Stimulated activated memory B cell treated with anti-CD40 and anti-IgM and Interleukin-4, amounts not matched to agents 10 μg/mL and 1 μg/mL and 100 μg/mL, for 72 hours (primary cell): ENCODE data around the gene FAM229A.
A peak's percentile ranks its signal among the peaks of the same experiment; 100 is the strongest.

Source experiments
- ATAC-seq: fragments of 150-1000 bp; cut with Tn5 transposase; 2 replicates; pipeline ENCODE4 v1.10.0; 2021
- H3K27ac Mint-ChIP-seq: one replicate; pipeline ENCODE4 v1.8.0; 2022; ENCODE audit warnings: mild to moderate bottlenecking, mixed read lengths
- H3K27me3 Mint-ChIP-seq: one replicate; pipeline ENCODE4 v1.8.0; 2022; ENCODE audit warnings: mixed read lengths
- H3K36me3 Mint-ChIP-seq: one replicate; pipeline ENCODE4 v1.8.0; 2022; ENCODE audit warnings: mixed read lengths
- H3K4me1 Mint-ChIP-seq: one replicate; pipeline ENCODE4 v1.8.0; 2022; ENCODE audit warnings: mixed read lengths
- H3K4me3 Mint-ChIP-seq: one replicate; pipeline ENCODE4 v1.8.0; 2022; ENCODE audit warnings: mild to moderate bottlenecking, moderate library complexity, mixed read lengths
- H3K9me3 Mint-ChIP-seq: one replicate; pipeline ENCODE4 v1.8.0; 2022; ENCODE audit warnings: mixed read lengths

FAM229A gene

DNA sequence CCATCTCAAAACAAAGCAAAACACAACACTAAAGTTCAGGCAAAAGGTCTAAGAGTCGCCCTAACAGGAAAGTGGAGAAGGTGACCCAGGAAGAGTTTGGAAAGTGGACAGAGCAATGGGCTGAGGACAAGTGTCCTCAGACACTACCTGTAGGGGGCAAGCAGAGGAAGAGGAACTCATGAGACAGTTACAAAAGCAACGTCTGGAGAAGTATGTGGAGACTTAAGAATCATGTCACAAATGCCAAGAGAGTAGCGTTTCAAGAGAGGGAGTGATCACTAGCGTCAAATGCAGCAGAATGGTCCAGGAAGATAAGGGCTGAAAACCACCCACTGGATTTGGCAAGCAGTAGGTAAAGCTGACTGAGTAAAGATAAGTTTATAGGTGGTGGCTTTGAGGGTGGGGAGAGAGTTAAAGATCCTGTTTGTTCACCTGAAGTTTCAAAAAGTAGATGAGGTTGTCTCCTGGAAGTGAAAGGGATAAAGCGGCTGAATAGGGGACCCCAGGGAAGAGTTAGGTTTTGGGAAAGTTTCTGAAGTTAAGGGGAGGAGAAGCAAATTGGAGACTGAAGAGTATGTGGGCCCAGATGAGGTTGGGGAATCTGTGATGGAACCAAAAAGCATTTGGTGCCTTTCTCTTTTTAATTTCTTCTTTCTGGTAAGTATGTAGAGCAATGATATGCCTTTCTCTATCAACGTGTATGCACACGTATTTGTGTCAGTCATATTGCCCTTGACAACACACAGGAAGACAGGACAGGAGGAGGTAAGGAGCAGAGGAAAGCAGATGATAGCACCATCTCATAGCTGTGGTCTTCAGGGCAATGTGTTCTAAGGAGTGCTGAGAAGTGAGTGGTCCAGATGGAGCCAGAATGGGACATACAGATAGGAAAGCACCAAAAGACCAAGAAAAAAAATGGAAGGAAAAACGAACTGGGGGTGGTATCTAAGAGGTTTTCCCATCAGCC is 28.9 kb upstream of the FAM229A start:
- H3K4me1 Mint-ChIP-seq, result peaks cover 19% of the 10 kb centered on the region
- ATAC-seq, result no peak
- no peak overlapping the region for H3K4me3 Mint-ChIP-seq
- H3K27me3 Mint-ChIP-seq, result no peaks in the 10 kb centered on the region
- peaks cover 7% of the 10 kb centered on the region for H3K36me3 Mint-ChIP-seq
- no peak overlapping the region for H3K27ac Mint-ChIP-seq
- no peaks in the 10 kb centered on the region for H3K9me3 Mint-ChIP-seq

DNA sequence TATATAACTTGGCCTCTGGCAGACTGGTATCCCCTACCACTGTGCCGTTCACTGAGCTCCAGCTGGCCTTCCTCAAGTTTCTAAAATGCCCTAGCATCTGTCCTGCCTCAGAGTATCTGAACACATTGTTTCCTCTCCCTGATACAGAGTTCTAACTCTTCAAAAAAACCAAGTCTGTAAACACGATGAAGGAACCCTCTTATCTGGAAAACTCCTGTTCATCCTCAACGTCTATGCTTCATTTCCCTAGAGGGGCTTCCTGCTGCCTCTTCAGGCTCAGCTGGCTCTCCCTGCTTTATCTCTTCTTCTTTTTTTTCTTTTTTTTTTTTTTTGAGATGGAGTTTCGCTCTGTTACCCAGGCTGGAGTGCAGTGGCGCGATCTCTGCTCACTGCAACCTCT is 26.4 kb upstream of the FAM229A start:
- no peaks in the 10 kb centered on the region for H3K27me3 Mint-ChIP-seq
- peaks cover 7% of the 10 kb centered on the region for H3K4me1 Mint-ChIP-seq
- H3K36me3 Mint-ChIP-seq, result peaks cover 16% of the 10 kb centered on the region
- no peak overlapping the region for H3K27ac Mint-ChIP-seq
- H3K4me3 Mint-ChIP-seq, result no peak overlapping the region
- no peak for ATAC-seq
- no peaks in the 10 kb centered on the region for H3K9me3 Mint-ChIP-seq

DNA sequence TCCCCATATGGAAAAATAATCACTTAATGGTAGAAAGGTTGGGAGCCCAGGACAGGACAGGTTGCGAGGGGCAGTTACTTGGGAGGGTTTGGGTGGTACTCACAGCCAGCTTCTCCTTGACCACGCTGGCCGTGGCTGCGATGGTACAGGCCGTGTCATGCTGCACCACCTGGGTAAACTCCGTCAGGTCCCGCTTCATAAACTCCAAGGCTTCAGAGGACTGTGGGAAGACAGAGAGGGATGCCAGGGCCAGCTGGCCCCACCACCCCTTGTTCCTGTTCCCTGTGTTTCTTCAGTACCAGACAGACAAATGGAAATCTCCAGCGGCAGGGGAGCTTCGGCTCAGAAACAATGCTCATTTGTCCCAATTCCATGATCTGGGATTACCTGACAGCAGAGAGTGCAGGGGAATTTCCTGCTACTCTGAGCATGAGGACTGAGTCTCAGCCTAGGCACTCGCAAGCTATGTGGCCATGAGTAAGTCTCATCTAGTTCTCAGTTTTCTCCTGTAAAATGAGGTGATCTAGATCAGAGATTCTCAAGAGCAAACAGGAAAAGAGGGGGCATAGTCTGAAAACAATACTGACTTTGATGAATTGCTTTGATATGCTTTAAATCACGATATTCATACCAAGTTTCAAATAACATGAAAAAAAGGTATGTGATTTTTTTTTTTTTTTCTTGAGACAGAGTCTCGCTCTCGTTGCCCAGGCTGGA is 24.5 kb upstream of the FAM229A start:
- H3K9me3 Mint-ChIP-seq, result no peaks in the 10 kb centered on the region
- no peaks in the 10 kb centered on the region for H3K27me3 Mint-ChIP-seq
- ATAC-seq, result no peak
- H3K4me1 Mint-ChIP-seq, result no peaks in the 10 kb centered on the region
- no peak overlapping the region for H3K27ac Mint-ChIP-seq
- H3K36me3 Mint-ChIP-seq, result peaks cover 32% of the 10 kb centered on the region
- no peak overlapping the region for H3K4me3 Mint-ChIP-seq

DNA sequence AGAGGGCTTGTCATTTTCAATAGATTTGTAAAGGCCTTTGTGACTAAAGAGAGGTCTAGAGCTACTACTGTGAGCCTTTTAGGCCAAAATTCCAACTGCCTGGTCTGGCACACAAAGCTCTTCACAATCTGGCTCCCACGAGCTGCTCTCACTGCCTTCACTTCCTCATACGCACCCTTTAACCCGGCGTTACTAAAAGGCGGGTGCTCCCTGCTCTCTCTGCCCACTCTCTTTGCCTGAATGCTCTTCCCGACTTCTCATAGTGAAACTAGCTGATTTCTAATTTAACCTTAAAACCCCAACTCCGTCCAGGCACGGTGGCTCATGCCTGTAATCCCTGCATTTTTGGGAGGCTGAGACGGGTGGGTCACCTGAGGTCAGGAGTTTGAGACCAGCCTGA is 17.8 kb upstream of the FAM229A start:
- Mint-ChIP-seq H3K9me3 (no peaks in the 10 kb centered on the region), H3K27ac (peak overlapping the region; percentile 48), H3K4me3 (no peak overlapping the region), H3K27me3 (no peaks in the 10 kb centered on the region), H3K36me3 (peaks cover 66% of the 10 kb centered on the region), H3K4me1 (peaks cover 11% of the 10 kb centered on the region)
- no peak for ATAC-seq

DNA sequence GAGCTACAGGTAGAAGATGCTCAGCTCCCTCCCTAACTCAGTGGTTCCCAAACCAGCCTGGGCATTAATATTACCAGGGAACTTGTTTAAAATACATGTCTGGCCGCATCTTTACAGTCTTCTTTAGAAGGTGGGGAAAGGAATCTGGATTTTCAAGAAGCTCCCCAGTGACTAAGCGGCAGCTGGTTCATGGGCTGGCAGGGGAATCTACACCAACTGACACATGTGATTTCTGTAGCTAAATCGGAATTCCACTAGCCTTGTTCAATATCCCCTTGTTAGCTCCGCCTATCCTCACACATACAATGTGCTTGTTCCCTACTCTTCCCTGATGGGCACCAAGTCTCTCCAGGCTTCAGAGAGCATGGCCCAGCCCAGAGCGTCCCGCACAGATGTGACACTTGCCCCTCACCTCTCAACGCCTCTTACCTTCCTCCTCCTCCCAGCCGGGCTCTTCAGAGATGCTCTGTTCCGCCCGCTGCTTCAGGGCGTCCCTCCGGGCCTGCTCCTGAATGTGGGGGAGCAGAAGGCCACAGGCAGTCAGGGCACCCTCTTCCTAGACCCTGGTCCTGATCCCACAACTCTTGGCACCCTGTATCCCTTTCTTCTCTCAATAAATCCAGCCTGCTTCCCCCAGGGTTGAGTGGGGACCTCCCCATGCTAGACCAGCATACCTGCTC is 15.4 kb upstream of the FAM229A start:
- Mint-ChIP-seq H3K4me1 (peaks cover 23% of the 10 kb centered on the region), H3K9me3 (no peaks in the 10 kb centered on the region), H3K27ac (no peak overlapping the region), H3K4me3 (no peak overlapping the region), H3K36me3 (peaks cover 72% of the 10 kb centered on the region), H3K27me3 (no peaks in the 10 kb centered on the region)
- ATAC-seq, result no peak

DNA sequence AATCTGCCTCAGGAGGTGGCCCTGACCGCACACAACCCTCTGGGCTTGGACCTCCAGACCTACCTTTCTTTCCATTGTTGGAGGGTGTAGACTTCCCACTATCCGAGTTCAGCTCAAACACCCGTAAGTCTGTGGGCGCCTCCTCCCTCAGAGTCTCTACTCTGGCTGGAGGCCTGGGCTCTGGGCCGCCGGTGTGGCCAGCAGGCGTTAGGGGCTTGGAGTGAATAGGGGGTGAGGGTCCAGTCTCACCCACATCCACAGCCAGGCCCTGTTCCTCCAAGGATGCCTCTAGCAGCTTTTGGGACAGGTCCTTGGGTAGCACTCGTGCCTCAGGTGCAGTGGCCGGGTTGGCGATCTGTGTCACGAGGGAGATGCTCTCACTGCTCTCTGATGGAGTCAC is 13.9 kb upstream of the FAM229A start:
- H3K27ac Mint-ChIP-seq, result no peak overlapping the region
- no peak for ATAC-seq
- no peaks in the 10 kb centered on the region for H3K9me3 Mint-ChIP-seq
- peaks cover 77% of the 10 kb centered on the region for H3K36me3 Mint-ChIP-seq
- no peak overlapping the region for H3K4me3 Mint-ChIP-seq
- H3K4me1 Mint-ChIP-seq, result peaks cover 35% of the 10 kb centered on the region
- H3K27me3 Mint-ChIP-seq, result no peaks in the 10 kb centered on the region

DNA sequence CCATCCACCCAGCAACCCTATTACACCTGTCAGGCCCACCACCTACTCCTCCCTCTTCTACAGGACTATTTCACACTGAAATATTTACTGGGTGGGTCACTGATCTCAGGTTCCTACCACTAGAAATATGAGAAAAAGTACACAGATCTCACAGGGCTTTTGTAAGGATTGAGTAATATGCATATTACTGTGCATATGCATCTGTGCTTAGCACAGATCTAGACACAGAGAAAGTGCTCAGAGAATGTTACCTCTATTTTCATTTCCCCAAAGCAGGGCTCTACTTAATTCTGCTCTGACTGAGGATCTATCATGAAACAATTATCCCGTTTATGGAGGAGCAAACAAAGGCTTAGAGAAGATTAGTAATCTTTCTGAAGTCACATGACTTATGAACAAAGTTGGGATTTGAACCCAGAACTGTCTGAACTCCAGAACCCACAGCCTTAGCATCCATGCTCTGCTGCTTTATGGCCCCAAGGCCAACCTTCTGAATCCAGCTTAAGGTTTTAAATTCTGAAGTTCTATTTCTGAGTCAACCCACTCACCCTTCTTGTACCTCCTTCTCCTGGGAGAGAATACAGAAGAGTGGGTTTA is 11.8 kb upstream of the FAM229A start:
- Mint-ChIP-seq H3K36me3 (peaks cover 66% of the 10 kb centered on the region), H3K27me3 (no peaks in the 10 kb centered on the region), H3K4me1 (peaks cover 24% of the 10 kb centered on the region), H3K9me3 (no peaks in the 10 kb centered on the region), H3K27ac (peak overlapping the region; percentile 5), H3K4me3 (no peak overlapping the region)
- ATAC-seq, result no peak

DNA sequence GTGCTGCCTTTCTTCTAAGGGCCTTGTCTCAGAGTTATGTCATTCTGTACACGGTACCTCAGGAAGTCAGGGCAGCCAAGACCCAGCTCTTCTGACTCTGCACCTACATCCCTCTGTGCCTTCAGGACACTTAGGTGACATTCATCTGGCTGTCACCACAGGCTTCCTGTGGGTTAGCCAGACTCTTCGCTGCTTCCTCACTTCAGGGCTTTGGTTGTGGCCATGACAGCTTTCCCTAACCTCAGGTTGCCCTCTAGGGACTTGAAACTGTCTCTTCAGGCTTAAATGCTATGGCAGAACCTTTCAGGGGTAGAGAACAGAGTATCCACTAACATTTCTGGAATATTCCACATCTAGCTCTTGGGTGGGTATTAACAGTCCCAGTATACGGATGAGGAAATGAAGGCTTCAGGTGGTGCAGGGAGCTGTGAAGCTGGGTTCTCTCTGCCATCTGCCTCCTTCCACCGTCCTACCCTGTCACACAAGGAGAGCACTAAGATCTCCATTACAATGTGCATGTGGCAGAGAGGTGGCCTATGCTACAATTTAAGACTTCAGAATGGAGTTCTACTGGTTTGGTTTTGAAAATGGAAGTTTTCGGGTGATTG is 10.0 kb upstream of the FAM229A start:
- Mint-ChIP-seq H3K9me3 (no peaks in the 10 kb centered on the region), H3K36me3 (peaks cover 58% of the 10 kb centered on the region), H3K4me3 (no peak overlapping the region)

DNA sequence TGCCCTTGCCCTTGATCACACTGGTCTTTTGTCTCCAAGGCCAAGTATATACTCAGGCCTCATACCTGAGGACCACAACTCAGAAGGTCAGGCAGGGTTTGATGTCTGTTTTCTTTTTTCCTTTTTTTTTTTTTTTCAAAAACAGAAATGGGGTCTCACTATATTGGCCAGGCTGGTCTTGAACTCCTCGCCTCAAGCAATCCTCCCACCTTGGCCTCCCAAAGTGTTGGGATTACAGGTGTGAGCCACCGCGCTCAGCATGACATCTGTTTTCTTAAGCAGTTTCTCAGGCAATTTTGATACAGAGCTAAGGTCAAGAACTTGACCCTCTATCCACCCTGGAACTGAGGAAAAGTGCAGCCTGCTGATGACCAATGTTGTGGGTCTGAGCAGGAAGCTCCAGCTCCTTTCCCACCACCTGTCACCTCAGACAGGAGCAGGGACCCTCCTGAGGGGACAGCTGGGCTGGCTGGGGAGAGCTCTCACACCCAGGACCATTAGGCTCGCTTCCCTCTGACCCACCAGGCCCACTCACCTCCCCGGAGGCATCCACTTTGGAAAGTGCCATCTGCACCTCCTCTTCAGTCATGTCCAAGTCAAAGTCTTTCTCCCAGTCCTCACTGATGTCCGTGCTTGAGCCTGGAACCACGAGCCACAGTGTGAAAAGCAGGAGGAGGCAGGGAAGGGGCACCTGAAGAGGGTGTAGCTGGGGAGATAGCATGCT is 5.8 kb upstream of the FAM229A start:
- Mint-ChIP-seq H3K4me3 (no peak overlapping the region), H3K36me3 (peaks cover 57% of the 10 kb centered on the region), H3K27ac (no peak overlapping the region), H3K9me3 (no peaks in the 10 kb centered on the region), H3K27me3 (no peaks in the 10 kb centered on the region), H3K4me1 (peaks cover 20% of the 10 kb centered on the region)
- ATAC-seq, result no peak

More for the DNA sequence above, 10.0 kb upstream of the FAM229A start:
- ATAC-seq, result peak; percentile 91
- Mint-ChIP-seq H3K27me3 (no peaks in the 10 kb centered on the region), H3K4me1 (peaks cover 24% of the 10 kb centered on the region), H3K27ac (no peak overlapping the region)

DNA sequence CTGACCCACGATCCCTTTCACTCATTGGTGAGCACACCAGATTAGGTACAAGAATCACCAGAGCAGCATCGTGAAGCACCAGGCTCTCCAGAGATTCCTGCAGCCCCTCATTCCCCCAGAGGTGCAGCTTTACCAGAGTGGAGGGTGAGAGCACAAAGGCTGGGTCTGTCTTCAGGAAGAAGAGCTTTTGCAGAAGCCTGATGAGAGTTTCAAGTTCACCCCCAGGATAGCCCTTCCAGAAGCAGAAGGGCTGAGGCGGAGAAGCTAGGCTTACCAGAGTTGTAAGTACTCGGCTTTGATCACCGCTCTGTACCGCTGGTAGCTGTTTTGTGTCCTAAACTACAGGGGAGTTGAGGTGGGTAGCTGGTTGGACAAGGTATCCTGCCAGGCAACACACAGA is 3.2 kb upstream of the FAM229A start:
- Mint-ChIP-seq H3K9me3 (no peaks in the 10 kb centered on the region), H3K4me3 (no peak overlapping the region), H3K27ac (peak overlapping the region; percentile 3), H3K27me3 (no peaks in the 10 kb centered on the region), H3K36me3 (peaks cover 55% of the 10 kb centered on the region), H3K4me1 (peaks cover 25% of the 10 kb centered on the region)
- ATAC-seq, result no peak

DNA sequence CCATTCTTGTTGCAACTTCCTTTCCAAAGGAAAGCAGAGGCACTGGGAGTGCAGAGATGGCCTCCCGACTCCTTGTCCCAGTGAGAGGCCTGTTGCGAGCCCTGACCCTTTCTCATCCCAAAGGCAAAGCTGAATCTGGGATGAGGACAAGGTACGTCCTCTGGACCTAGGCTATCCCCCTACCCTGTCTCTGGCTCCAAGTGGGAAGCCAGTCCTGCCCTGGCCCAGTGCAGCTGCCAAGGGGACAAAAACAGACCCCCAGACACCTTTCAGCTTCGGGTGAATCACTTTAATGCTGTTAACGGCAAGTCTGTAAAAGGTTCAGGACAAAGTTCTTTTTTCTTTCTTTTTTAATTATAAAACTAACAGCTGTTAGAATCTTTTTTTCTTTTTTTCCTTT is 2.6 kb upstream of the FAM229A start:
- H3K27me3 Mint-ChIP-seq, result no peaks in the 10 kb centered on the region
- H3K4me3 Mint-ChIP-seq, result no peak overlapping the region
- peaks cover 55% of the 10 kb centered on the region for H3K36me3 Mint-ChIP-seq
- ATAC-seq, result no peak
- H3K9me3 Mint-ChIP-seq, result no peaks in the 10 kb centered on the region
- H3K27ac Mint-ChIP-seq, result no peak overlapping the region
- H3K4me1 Mint-ChIP-seq, result peaks cover 31% of the 10 kb centered on the region

DNA sequence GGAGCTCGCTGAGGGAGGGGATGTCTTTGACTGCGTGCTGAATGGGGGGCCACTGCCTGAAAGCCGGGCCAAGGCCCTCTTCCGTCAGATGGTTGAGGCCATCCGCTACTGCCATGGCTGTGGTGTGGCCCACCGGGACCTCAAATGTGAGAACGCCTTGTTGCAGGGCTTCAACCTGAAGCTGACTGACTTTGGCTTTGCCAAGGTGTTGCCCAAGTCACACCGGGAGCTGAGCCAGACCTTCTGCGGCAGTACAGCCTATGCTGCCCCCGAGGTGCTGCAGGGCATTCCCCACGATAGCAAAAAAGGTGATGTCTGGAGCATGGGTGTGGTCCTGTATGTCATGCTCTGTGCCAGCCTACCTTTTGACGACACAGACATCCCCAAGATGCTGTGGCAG is 1.4 kb upstream of the FAM229A start:
- no peak overlapping the region for H3K27ac Mint-ChIP-seq
- H3K4me3 Mint-ChIP-seq, result no peak overlapping the region
- H3K36me3 Mint-ChIP-seq, result peaks cover 47% of the 10 kb centered on the region
- no peaks in the 10 kb centered on the region for H3K27me3 Mint-ChIP-seq
- no peaks in the 10 kb centered on the region for H3K9me3 Mint-ChIP-seq
- H3K4me1 Mint-ChIP-seq, result peaks cover 38% of the 10 kb centered on the region
- no peak for ATAC-seq

DNA sequence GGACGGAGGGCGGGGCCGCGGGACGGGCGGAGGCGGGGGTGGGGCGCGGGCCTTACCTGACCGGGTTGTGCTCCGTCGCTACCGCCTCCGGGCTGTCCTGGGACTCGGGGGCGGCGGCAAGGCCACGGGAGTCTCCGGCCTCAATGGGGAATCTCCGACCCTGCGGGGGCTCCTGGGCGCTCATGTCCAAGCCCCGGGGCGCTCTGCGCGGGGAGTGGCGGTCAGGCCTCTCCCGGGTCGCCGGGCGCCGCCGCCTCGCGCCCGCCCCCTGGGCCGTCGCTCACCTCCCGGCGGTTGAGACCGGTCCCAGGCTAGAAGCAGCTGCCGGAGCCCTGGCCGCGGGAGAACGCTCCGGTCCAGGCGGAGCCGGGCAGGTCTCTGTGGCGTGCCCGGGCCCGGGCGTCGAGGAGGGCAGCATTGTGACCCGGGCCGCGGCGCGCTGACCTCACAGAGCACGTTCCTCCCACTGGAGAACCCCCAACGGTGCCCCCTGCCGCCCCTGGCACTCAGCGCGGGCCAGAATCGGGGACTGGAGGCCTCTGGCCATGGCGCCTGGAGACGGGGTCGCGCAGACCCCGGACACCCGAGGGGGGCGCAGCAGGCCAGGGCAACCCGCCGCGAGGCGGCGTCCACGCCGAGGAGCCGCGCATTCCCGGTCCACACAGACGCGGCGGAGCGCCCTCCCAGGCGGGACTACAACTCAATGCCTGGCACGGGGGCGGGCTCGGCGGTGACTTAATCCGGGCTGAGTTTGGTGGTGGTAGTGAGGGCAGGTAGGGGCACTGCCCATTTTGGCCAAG is 411 bp downstream of the FAM229A start:
- Mint-ChIP-seq H3K36me3 (peaks cover 41% of the 10 kb centered on the region), H3K27me3 (no peaks in the 10 kb centered on the region), H3K4me1 (peaks cover 49% of the 10 kb centered on the region), H3K4me3 (peak overlapping the region; percentile 52), H3K27ac (peak overlapping the region; percentile 38), H3K9me3 (no peaks in the 10 kb centered on the region)
- ATAC-seq, result peak; percentile 61

DNA sequence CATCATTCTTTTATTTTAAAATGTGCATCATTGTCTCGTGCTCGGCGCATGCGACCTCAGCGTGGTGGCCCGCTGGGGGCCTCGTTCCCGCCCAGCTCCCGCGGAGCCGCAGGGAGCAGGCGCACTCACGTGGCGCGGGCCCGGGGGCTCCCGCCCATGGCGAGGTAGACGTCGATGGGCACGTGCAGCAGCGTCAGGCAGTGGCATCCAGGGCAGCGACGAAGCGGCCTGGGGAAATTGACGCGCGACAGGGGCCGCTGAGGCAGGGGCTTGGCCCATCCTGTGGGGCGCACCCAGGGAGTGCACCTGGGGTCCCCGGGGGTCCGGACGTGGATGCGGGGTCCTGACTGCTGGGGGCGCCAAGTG is 994 bp downstream of the FAM229A start:
- Mint-ChIP-seq H3K4me1 (peaks cover 55% of the 10 kb centered on the region), H3K9me3 (no peaks in the 10 kb centered on the region), H3K27ac (peak overlapping the region; percentile 74), H3K36me3 (peaks cover 43% of the 10 kb centered on the region), H3K27me3 (no peaks in the 10 kb centered on the region), H3K4me3 (no peak overlapping the region)
- ATAC-seq, result no peak
